B cell (primary cell): ENCODE measurements around the gene RPL27.
"Not testable (repeated sequence)": the region's sequence is repeated elsewhere in the genome, so short reads cannot be mapped to it uniquely, and the experiment has no call there.

Source experiments
- EZH2 ChIP-seq: IDR thresholded peaks from 2 replicates; pipeline ENCODE4 v1.6.1; 2012; ENCODE audit warnings: borderline replicate concordance, low read depth, mild to moderate bottlenecking, moderate library complexity, low read length; ENCODE audit not compliant: insufficient read depth, poor library complexity, severe bottlenecking
- TF ChIP-seq, protein P1 (sequence below): fragments of 200-600 bp; IDR thresholded peaks from one replicate; pipeline ENCODE4 v1.8.0; 2022; ENCODE audit warnings: antibody characterized with exemption, mild to moderate bottlenecking

DNA sequence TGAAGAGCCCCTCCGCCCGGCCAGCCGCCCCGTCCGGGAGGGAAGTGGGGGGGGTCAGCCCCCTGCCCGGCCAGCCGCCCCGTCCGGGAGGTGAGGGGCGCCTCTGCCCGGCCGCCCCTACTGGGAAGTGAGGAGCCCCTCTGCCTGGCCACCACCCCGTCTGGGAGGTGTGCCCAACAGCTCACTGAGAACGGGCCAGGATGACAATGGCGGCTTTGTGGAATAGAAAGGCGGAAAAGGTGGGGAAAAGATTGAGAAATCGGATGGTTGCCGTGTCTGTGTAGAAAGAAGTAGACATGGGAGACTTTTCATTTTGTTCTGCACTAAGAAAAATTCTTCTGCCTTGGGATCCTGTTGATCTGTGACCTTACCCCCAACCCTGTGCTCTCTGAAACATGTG, 24.9 kb upstream of the RPL27 start:
- TF ChIP-seq, protein P1, sequence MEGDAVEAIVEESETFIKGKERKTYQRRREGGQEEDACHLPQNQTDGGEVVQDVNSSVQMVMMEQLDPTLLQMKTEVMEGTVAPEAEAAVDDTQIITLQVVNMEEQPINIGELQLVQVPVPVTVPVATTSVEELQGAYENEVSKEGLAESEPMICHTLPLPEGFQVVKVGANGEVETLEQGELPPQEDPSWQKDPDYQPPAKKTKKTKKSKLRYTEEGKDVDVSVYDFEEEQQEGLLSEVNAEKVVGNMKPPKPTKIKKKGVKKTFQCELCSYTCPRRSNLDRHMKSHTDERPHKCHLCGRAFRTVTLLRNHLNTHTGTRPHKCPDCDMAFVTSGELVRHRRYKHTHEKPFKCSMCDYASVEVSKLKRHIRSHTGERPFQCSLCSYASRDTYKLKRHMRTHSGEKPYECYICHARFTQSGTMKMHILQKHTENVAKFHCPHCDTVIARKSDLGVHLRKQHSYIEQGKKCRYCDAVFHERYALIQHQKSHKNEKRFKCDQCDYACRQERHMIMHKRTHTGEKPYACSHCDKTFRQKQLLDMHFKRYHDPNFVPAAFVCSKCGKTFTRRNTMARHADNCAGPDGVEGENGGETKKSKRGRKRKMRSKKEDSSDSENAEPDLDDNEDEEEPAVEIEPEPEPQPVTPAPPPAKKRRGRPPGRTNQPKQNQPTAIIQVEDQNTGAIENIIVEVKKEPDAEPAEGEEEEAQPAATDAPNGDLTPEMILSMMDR: not testable (repeated sequence)
- TF ChIP-seq EZH2: not testable (repeated sequence)
